Measurements from ENCODE around the gene PKD2.

GRCh38 chr4:87967193-87967592 is 40.2 kb upstream of the PKD2 start:
- TF ChIP-seq ESRRG (CRISPR knock-in tag; IDR thresholded peaks at IDR 0.05) (no peak), CSDC2 (CRISPR knock-in tag; IDR thresholded peaks at IDR 0.05) (no peak), ZNF8 (CRISPR knock-in tag; IDR thresholded peaks at IDR 0.05) (no peak), ARNTL (CRISPR knock-in tag; IDR thresholded peaks at IDR 0.05; ENCODE audit: borderline replicate concordance, low read depth) (no peak), TOX (CRISPR knock-in tag; IDR thresholded peaks at IDR 0.05; ENCODE audit: borderline replicate concordance) (no peak), TSHZ2 (CRISPR knock-in tag; IDR thresholded peaks at IDR 0.05) (no peak), OSR1 (CRISPR knock-in tag; IDR thresholded peaks at IDR 0.05) (no peak), PATZ1 (CRISPR knock-in tag; IDR thresholded peaks at IDR 0.05; ENCODE audit: borderline replicate concordance) (no peak), ZFP30 (CRISPR knock-in tag; IDR thresholded peaks at IDR 0.05) (no peak), PPARA (CRISPR knock-in tag; IDR thresholded peaks at IDR 0.05; ENCODE audit: borderline replicate concordance) (no peak), POU6F1 (CRISPR knock-in tag; IDR thresholded peaks at IDR 0.05; ENCODE audit: borderline replicate concordance, low read depth) (no peak)
